NT2/D1 (cell line): Measurements from ENCODE around the gene EXT2.

Source experiments
- SUZ12 ChIP-seq: IDR thresholded peaks from 2 replicates; pipeline ENCODE4 v1.6.1; 2011; ENCODE audit not compliant: insufficient read length, insufficient read depth; ENCODE audit errors: extremely low read depth
- YY1 ChIP-seq: IDR thresholded peaks from 2 replicates; pipeline ENCODE4 v1.6.1; 2011; ENCODE audit not compliant: insufficient read length, insufficient read depth
- ZNF274 ChIP-seq: IDR thresholded peaks from 2 replicates; pipeline ENCODE4 v1.6.1; 2011; ENCODE audit warnings: mild to moderate bottlenecking, low read depth, low read length

DNA sequence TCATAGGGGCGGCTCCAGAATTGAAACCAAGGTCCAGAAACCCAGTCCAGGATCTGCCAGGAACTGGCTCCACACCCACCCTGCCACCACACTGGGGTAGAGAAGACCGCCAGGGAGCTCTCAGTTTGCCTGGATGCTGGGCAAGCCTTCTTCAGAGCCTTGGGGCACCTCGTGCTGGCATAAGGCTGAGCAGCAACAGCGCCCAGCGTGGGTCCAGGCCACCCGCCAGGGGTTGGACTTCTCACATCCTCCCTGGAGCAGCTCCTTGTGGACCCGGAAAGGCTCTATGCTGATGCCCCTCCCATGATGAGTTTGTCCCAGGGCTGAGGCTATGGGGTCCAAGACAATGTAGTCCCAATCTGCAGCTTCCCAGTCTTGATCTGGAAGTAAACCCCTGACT lies 184.8 kb downstream of the EXT2 start:
- TF ChIP-seq SUZ12 (no peak), YY1 (no peak), ZNF274 (no peak)
